ENCODE data around the gene PGLYRP1.

GRCh38 chr19:45985321-45985720, 37.5 kb downstream of the PGLYRP1 start:
- no peak for TF ChIP-seq ZNF274 (IDR thresholded peaks at IDR 0.05; ENCODE audit: low read depth, low read length)
- TF ChIP-seq YY1 (IDR thresholded peaks at IDR 0.05; ENCODE audit: insufficient read depth, insufficient read length): no peak
